Measurements from ENCODE around the gene CTTNBP2. TPM values are rescaled to one million over a fixed set of nuclear protein-coding genes. Genes with fewer than 3 reads are reported as not detected.

Gene CTTNBP2
- polyA plus RNA-seq, 2 of the 4 experiments (the other 2 are of a cell fraction), result 0.18 to 0.25 TPM

DNA sequence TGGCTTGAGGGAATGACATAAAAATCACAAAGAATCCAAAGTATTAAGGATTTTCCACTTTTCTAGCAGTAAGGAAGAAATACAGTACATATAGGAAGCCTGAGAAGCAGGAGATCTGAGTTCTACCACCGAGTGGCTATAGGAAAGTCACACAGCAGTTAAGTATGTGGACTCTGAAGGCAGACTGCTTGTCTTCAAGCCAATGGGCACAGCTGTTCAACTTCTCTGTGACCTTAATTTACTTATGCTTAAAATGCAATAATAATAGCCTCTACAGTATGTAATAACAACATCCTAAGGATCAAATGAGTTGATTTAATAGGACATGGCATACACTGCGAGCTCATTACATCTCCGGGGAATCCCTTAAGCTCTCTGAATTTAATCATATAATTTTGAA, 68.0 kb downstream of the CTTNBP2 start:
- H3K4me2 ChIP-seq, result no peak overlapping the region
- no peak for FAIRE-seq
- H3K4me1 ChIP-seq, result no peaks in the 10 kb centered on the region
- no peaks in the 10 kb centered on the region for H3K9me3 ChIP-seq
- no peak overlapping the region for H3K4me3 ChIP-seq
- POLR2A ChIA-PET, result no interaction called here
- ATAC-seq, result no peak
- no peak for DNase-seq (ENCODE audit: low read depth in 1 of 2, low spot score in 1 of 2)
- TF ChIP-seq MAFK (IDR thresholded peaks at IDR 0.05; ENCODE audit: partially characterized antibody) (no peak), JUNB (IDR thresholded peaks at IDR 0.05) (no peak), HOXA7 (CRISPR knock-in tag; IDR thresholded peaks at IDR 0.05) (no peak)
- H3K27ac ChIP-seq, result no peak overlapping the region
- 13% methylated on average over 3 of the region's 3 CpGs for WGBS (ENCODE audit: missing lambda C conversion rate)
- CTCF ChIA-PET, result interaction anchor here (1.2 to 1.4 kb wide), 2 partner anchors 8 to 29 kb away, joined by 3 to 4 read pairs; no protein-coding TSS in a partner anchor

DNA sequence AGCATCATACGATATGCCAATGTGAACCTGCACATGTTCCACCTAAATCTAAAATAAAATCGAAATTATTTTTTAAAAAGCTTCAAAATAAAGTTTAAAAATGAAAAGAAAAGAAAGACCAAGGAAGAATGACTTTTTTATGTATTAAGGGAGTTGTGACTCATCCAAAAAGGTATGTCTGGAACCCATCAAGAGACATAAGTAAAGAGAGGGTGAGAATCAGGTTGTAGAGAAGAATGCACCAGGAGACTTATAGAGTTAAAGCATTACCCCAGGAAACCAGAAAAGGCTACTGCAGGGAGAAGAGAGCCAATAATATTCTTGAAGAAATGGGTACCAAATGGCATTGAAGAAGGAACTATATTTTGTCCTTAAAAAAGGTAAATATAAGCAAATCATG, 69.8 kb downstream of the CTTNBP2 start:
- H3K9me3 ChIP-seq, result no peaks in the 10 kb centered on the region
- FAIRE-seq (no peak), ATAC-seq (no peak), DNase-seq (ENCODE audit: low read depth in 1 of 2, low spot score in 1 of 2) (no peak)
- H3K4me3 ChIP-seq, result no peak overlapping the region
- 6% methylated on average over 2 of the region's 2 CpGs for WGBS (ENCODE audit: missing lambda C conversion rate)
- no peak overlapping the region for H3K27ac ChIP-seq
- TF ChIP-seq JUNB (IDR thresholded peaks at IDR 0.05), result no peak
- TF ChIP-seq EHMT2 (IDR thresholded peaks at IDR 0.05; ENCODE audit: low read depth), result no peak
- TF ChIP-seq, protein P1, sequence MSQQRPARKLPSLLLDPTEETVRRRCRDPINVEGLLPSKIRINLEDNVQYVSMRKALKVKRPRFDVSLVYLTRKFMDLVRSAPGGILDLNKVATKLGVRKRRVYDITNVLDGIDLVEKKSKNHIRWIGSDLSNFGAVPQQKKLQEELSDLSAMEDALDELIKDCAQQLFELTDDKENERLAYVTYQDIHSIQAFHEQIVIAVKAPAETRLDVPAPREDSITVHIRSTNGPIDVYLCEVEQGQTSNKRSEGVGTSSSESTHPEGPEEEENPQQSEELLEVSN (IDR thresholded peaks at IDR 0.05; ENCODE audit: borderline replicate concordance, low read depth), result no peak
- TF ChIP-seq, protein P2, sequence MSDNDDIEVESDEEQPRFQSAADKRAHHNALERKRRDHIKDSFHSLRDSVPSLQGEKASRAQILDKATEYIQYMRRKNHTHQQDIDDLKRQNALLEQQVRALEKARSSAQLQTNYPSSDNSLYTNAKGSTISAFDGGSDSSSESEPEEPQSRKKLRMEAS (IDR thresholded peaks at IDR 0.05), result no peak
- no peak for TF ChIP-seq CEBPB (IDR thresholded peaks at IDR 0.05)
- TF ChIP-seq, protein P3, sequence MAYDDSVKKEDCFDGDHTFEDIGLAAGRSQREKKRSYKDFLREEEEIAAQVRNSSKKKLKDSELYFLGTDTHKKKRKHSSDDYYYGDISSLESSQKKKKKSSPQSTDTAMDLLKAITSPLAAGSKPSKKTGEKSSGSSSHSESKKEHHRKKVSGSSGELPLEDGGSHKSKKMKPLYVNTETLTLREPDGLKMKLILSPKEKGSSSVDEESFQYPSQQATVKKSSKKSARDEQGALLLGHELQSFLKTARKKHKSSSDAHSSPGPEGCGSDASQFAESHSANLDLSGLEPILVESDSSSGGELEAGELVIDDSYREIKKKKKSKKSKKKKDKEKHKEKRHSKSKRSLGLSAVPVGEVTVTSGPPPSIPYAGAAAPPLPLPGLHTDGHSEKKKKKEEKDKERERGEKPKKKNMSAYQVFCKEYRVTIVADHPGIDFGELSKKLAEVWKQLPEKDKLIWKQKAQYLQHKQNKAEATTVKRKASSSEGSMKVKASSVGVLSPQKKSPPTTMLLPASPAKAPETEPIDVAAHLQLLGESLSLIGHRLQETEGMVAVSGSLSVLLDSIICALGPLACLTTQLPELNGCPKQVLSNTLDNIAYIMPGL (CRISPR knock-in tag; IDR thresholded peaks at IDR 0.05; ENCODE audit: borderline replicate concordance), result no peak
- TF ChIP-seq, protein P4, sequence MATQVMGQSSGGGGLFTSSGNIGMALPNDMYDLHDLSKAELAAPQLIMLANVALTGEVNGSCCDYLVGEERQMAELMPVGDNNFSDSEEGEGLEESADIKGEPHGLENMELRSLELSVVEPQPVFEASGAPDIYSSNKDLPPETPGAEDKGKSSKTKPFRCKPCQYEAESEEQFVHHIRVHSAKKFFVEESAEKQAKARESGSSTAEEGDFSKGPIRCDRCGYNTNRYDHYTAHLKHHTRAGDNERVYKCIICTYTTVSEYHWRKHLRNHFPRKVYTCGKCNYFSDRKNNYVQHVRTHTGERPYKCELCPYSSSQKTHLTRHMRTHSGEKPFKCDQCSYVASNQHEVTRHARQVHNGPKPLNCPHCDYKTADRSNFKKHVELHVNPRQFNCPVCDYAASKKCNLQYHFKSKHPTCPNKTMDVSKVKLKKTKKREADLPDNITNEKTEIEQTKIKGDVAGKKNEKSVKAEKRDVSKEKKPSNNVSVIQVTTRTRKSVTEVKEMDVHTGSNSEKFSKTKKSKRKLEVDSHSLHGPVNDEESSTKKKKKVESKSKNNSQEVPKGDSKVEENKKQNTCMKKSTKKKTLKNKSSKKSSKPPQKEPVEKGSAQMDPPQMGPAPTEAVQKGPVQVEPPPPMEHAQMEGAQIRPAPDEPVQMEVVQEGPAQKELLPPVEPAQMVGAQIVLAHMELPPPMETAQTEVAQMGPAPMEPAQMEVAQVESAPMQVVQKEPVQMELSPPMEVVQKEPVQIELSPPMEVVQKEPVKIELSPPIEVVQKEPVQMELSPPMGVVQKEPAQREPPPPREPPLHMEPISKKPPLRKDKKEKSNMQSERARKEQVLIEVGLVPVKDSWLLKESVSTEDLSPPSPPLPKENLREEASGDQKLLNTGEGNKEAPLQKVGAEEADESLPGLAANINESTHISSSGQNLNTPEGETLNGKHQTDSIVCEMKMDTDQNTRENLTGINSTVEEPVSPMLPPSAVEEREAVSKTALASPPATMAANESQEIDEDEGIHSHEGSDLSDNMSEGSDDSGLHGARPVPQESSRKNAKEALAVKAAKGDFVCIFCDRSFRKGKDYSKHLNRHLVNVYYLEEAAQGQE (IDR thresholded peaks at IDR 0.05), result no peak
- TF ChIP-seq, protein P5, sequence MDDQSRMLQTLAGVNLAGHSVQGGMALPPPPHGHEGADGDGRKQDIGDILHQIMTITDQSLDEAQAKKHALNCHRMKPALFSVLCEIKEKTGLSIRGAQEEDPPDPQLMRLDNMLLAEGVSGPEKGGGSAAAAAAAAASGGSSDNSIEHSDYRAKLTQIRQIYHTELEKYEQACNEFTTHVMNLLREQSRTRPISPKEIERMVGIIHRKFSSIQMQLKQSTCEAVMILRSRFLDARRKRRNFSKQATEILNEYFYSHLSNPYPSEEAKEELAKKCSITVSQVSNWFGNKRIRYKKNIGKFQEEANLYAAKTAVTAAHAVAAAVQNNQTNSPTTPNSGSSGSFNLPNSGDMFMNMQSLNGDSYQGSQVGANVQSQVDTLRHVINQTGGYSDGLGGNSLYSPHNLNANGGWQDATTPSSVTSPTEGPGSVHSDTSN (IDR thresholded peaks at IDR 0.05), result no peak
- TF ChIP-seq PHF8 (IDR thresholded peaks at IDR 0.05; ENCODE audit: borderline replicate concordance, low read depth), result no peak
- ChIA-PET CTCF (no interaction called here), POLR2A (no interaction called here)
- no peak overlapping the region for H3K4me2 ChIP-seq
- H3K4me1 ChIP-seq, result no peaks in the 10 kb centered on the region

DNA sequence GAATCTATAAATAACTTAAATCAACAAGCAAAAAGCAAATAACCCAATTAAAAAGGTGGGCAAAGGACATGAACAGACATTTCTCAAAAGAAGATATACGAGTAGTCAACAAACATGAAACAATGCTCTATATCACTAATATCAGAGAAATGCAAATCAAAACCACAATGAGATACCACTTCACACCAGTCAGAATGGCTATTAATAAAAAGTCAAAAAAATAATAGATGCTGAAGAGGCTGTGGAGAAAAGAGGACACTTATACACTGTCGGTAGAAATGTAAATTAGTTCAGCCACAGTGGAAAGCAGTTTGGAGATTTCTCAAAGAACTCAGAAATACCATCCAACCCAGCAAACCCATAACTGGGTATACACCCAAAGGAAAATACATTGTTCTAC, 70.6 kb downstream of the CTTNBP2 start:
- H3K4me2 ChIP-seq, result no peak overlapping the region
- ChIA-PET POLR2A (no interaction called here), CTCF (no interaction called here)
- no peak for TF ChIP-seq TP53 (CRISPR knock-in tag; IDR thresholded peaks at IDR 0.05)
- TF ChIP-seq CHD4 (IDR thresholded peaks at IDR 0.05; ENCODE audit: borderline replicate concordance), result no peak
- TF ChIP-seq, protein P6, sequence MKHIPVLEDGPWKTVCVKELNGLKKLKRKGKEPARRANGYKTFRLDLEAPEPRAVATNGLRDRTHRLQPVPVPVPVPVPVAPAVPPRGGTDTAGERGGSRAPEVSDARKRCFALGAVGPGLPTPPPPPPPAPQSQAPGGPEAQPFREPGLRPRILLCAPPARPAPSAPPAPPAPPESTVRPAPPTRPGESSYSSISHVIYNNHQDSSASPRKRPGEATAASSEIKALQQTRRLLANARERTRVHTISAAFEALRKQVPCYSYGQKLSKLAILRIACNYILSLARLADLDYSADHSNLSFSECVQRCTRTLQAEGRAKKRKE (CRISPR knock-in tag; IDR thresholded peaks at IDR 0.05; ENCODE audit: low read depth), result no peak
- no peak for TF ChIP-seq NFE2L2 (conservative IDR thresholded peaks at IDR 0.05; ENCODE audit: low read length)
- TF ChIP-seq JUN (IDR thresholded peaks at IDR 0.05), result no peak
- no peak for TF ChIP-seq CBX2 (IDR thresholded peaks at IDR 0.05; ENCODE audit: borderline replicate concordance, low read depth)
- no peak for TF ChIP-seq POLR2AphosphoS2 (conservative IDR thresholded peaks at IDR 0.05; ENCODE audit: low read length)
- FAIRE-seq (no peak), ATAC-seq (no peak), DNase-seq (ENCODE audit: low read depth in 1 of 2, low spot score in 1 of 2) (no peak)
- WGBS (ENCODE audit: missing lambda C conversion rate), result 18% methylated on average over 2 of the region's 2 CpGs
- H3K9me3 ChIP-seq, result no peaks in the 10 kb centered on the region
- no peaks in the 10 kb centered on the region for H3K4me1 ChIP-seq
- H3K27ac ChIP-seq, result no peak overlapping the region
- no peak overlapping the region for H3K4me3 ChIP-seq

Measured in A549 (cell line).